Glutamatergic neuron (in vitro differentiated cells): ENCODE measurements around the gene CAMK2A. TPM values are rescaled to one million over a fixed set of nuclear protein-coding genes. Genes with fewer than 3 reads are reported as not detected.

Source experiments
- DNase-seq: peaks from one replicate; pipeline ENCODE4 v3.0.0; 2022
- H3K27ac Mint-ChIP-seq: one replicate; pipeline ENCODE4 v1.8.0; 2020; ENCODE audit warnings: mild to moderate bottlenecking, mixed read lengths, inconsistent platforms; ENCODE audit not compliant: unreplicated experiment
- H3K27me3 Mint-ChIP-seq: one replicate; pipeline ENCODE4 v1.8.0; 2020; ENCODE audit warnings: mild to moderate bottlenecking, moderate library complexity, mixed read lengths, inconsistent platforms; ENCODE audit not compliant: unreplicated experiment
- H3K36me3 Mint-ChIP-seq: one replicate; pipeline ENCODE4 v1.8.0; 2020; ENCODE audit warnings: mild to moderate bottlenecking, mixed read lengths, inconsistent platforms; ENCODE audit not compliant: unreplicated experiment
- H3K4me1 Mint-ChIP-seq: one replicate; pipeline ENCODE4 v1.8.0; 2020; ENCODE audit warnings: mild to moderate bottlenecking, low read depth, mixed read lengths, inconsistent platforms; ENCODE audit not compliant: unreplicated experiment
- H3K4me3 Mint-ChIP-seq: one replicate; pipeline ENCODE4 v1.8.0; 2020; ENCODE audit warnings: mild to moderate bottlenecking, mixed read lengths, inconsistent platforms; ENCODE audit not compliant: unreplicated experiment
- H3K9me3 Mint-ChIP-seq: one replicate; pipeline ENCODE4 v1.8.0; 2020; ENCODE audit warnings: mild to moderate bottlenecking, moderate library complexity, mixed read lengths, inconsistent platforms; ENCODE audit not compliant: unreplicated experiment
- CTCF ChIP-seq: fragments of 200-600 bp; sonication (generic); IDR thresholded peaks from one replicate; pipeline ENCODE4 v1.5.0; 2021; ENCODE audit not compliant: partially characterized antibody, unreplicated experiment
- total RNA-seq: library from RNA; stranded (reverse); fragmentation: NEBNext Ultra II Directional; extraction: Animal tissue kit (Norgen Biotek cat#: 25700); gene quantifications from one replicate; pipeline ENCODE4 v1.2.1, GENCODE V29; 2021; ENCODE audit not compliant: unreplicated experiment

CAMK2A gene
- total RNA-seq, 1 donor from 2014 or later: 1.1 TPM

GRCh38 chr5:150304481-150305081 lies 15.0 kb upstream of the CAMK2A start:
- H3K4me1 Mint-ChIP-seq: peaks cover 31% of the 10 kb centered on the region
- no peak for TF ChIP-seq CTCF
- peaks cover 2% of the 10 kb centered on the region for H3K27me3 Mint-ChIP-seq
- H3K36me3 Mint-ChIP-seq: no peaks in the 10 kb centered on the region
- H3K9me3 Mint-ChIP-seq: peaks cover 2% of the 10 kb centered on the region
- H3K27ac Mint-ChIP-seq: no peak overlapping the region
- no peak for DNase-seq
- no peak overlapping the region for H3K4me3 Mint-ChIP-seq

GRCh38 chr5:150303660-150304386 lies 14.2 kb upstream of the CAMK2A start:
- TF ChIP-seq CTCF: no peak
- Mint-ChIP-seq H3K36me3 (no peaks in the 10 kb centered on the region), H3K9me3 (peaks cover 2% of the 10 kb centered on the region), H3K4me1 (peaks cover 26% of the 10 kb centered on the region), H3K27ac (no peak overlapping the region), H3K4me3 (no peak overlapping the region), H3K27me3 (peaks cover 2% of the 10 kb centered on the region)
- no peak for DNase-seq

GRCh38 chr5:150303070-150303615 lies 13.6 kb upstream of the CAMK2A start:
- H3K9me3 Mint-ChIP-seq: peaks cover under 1% of the 10 kb centered on the region
- no peak for DNase-seq

GRCh38 chr5:150302301-150303069 lies 12.9 kb upstream of the CAMK2A start, which contains the start of gene ARSI:
TSS of gene ARSI (minus strand) at chr5:150302905. CDS start at chr5:150302373, 532 bp downstream.
- Mint-ChIP-seq H3K27me3 (peaks cover 4% of the 10 kb centered on the region), H3K9me3 (no peaks in the 10 kb centered on the region), H3K36me3 (no peaks in the 10 kb centered on the region), H3K27ac (no peak within 1 kb of the TSS), H3K4me3 (peak within 1 kb of the TSS; percentile 77), H3K4me1 (peaks cover 20% of the 10 kb centered on the region)
- no peak for TF ChIP-seq CTCF
- DNase-seq: peak; percentile 60

More at GRCh38 chr5:150303070-150303615, 13.6 kb upstream of the CAMK2A start:
- H3K27ac Mint-ChIP-seq: no peak overlapping the region
- no peak overlapping the region for H3K4me3 Mint-ChIP-seq
- peaks cover 2% of the 10 kb centered on the region for H3K27me3 Mint-ChIP-seq
- peaks cover 23% of the 10 kb centered on the region for H3K4me1 Mint-ChIP-seq
- H3K36me3 Mint-ChIP-seq: no peaks in the 10 kb centered on the region
- TF ChIP-seq CTCF: no peak
